C4-2B (cell line): ENCODE measurements around the gene CABP7.

ENCODE experiments used
- CTCF ChIP-seq: fragments of 450-650 bp; conservative IDR thresholded peaks from 2 replicates; pipeline ENCODE4 v1.5.1; 2017; ENCODE audit warnings: mild to moderate bottlenecking
- ZFX ChIP-seq: fragments of 450-650 bp; IDR thresholded peaks from 2 replicates; pipeline ENCODE4 v1.6.1; 2017

DNA sequence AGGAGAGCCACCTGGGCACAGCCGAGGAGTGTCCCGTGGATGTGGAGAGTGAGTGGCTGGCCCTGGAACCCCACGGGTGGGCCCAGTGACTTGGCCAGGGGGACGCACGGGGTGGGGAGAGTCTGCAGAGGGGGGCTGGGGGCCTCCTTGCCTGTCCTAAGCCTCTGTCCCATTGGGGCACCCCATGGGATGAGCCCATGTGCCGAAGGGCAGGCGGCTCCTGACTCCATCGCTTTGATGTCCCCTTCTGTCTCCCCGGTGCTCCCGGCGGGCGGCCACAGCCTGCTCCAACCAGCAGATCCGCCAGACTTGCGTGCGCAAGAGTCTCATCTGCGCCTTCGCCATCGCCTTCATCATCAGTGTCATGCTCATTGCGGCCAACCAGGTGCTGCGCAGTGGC, 9.4 kb downstream of the CABP7 start:
- TF ChIP-seq CTCF (no peak), ZFX (no peak)
